ENCODE data around the gene ZC3H18. TPM values are rescaled to one million over a fixed set of nuclear protein-coding genes. Genes with fewer than 3 reads are reported as not detected.

Gene ZC3H18
- total RNA-seq, 1 donor from 2014 or later = 44.5 TPM

- peaks cover 80% of the 10 kb centered on the region for H3K36me3 ChIP-seq
- intact Hi-C loops (cut with DNase I) = no loop called here
Measured at GRCh38 chr16:88623858-88624257, 53.7 kb downstream of the ZC3H18 start.

GRCh38 chr16:88624481-88624880 is 54.3 kb downstream of the ZC3H18 start:
- Histone ChIP-seq H3K4me3 (no peak overlapping the region), H3K27me3 (no peaks in the 10 kb centered on the region), H3K9me3 (no peaks in the 10 kb centered on the region), H3K36me3 (peaks cover 76% of the 10 kb centered on the region), H3K4me1 (no peaks in the 10 kb centered on the region), H3K27ac (no peak overlapping the region)
- DNase-seq = no peak
- ATAC-seq = no peak
- intact Hi-C loops (cut with DNase I) = no loop called here
- TF ChIP-seq CTCF (IDR thresholded peaks at IDR 0.05) = no peak

More at GRCh38 chr16:88623858-88624257, 53.7 kb downstream of the ZC3H18 start:
- H3K27ac ChIP-seq = no peak overlapping the region
- DNase-seq = no peak
- ATAC-seq = no peak
- no peak overlapping the region for H3K4me3 ChIP-seq
- no peaks in the 10 kb centered on the region for H3K9me3 ChIP-seq
- TF ChIP-seq CTCF (IDR thresholded peaks at IDR 0.05) = no peak
- no peaks in the 10 kb centered on the region for H3K27me3 ChIP-seq
- no peaks in the 10 kb centered on the region for H3K4me1 ChIP-seq

GRCh38 chr16:88624977-88625576 is 54.9 kb downstream of the ZC3H18 start:
- Histone ChIP-seq H3K27me3 (no peaks in the 10 kb centered on the region), H3K9me3 (no peaks in the 10 kb centered on the region), H3K36me3 (peaks cover 80% of the 10 kb centered on the region), H3K4me1 (no peaks in the 10 kb centered on the region), H3K4me3 (no peak overlapping the region), H3K27ac (no peak overlapping the region)
- no peak for DNase-seq
- ATAC-seq = no peak
- TF ChIP-seq CTCF (IDR thresholded peaks at IDR 0.05) = no peak
- intact Hi-C loops (cut with DNase I) = no loop called here

GRCh38 chr16:88626646-88627045 is 56.4 kb downstream of the ZC3H18 start:
- no peak for DNase-seq
- intact Hi-C loops (cut with DNase I) = no loop called here
- peaks cover 94% of the 10 kb centered on the region for H3K36me3 ChIP-seq

GRCh38 chr16:88627531-88628411 is 57.6 kb downstream of the ZC3H18 start:
- H3K36me3 ChIP-seq = peaks cover 91% of the 10 kb centered on the region
- H3K4me1 ChIP-seq = no peaks in the 10 kb centered on the region
- no peak for ATAC-seq
- no peak overlapping the region for H3K27ac ChIP-seq
- intact Hi-C loops (cut with DNase I) = no loop called here
- H3K9me3 ChIP-seq = no peaks in the 10 kb centered on the region
- no peak for DNase-seq
- TF ChIP-seq CTCF (IDR thresholded peaks at IDR 0.05) = no peak
- no peaks in the 10 kb centered on the region for H3K27me3 ChIP-seq
- no peak overlapping the region for H3K4me3 ChIP-seq

More at GRCh38 chr16:88626646-88627045, 56.4 kb downstream of the ZC3H18 start:
- H3K27me3 ChIP-seq = no peaks in the 10 kb centered on the region
- TF ChIP-seq CTCF (IDR thresholded peaks at IDR 0.05) = no peak
- ATAC-seq = no peak
- no peak overlapping the region for H3K27ac ChIP-seq
- H3K9me3 ChIP-seq = no peaks in the 10 kb centered on the region
- H3K4me3 ChIP-seq = no peak overlapping the region
- H3K4me1 ChIP-seq = no peaks in the 10 kb centered on the region

Measured in upper lobe of right lung (tissue), 1 donor.